Activated naive CD4-positive, alpha-beta T cell treated with anti-CD3 and anti-CD28 coated beads, Interleukin-2, amount 50 U/mL, for 24 hours (primary cell): Measurements from ENCODE around the gene LDLRAD3.

Experiments used
- H3K27ac Mint-ChIP-seq: one replicate; pipeline ENCODE4 v1.8.0; 2021; ENCODE audit warnings: mild to moderate bottlenecking, mixed read lengths
- H3K27me3 Mint-ChIP-seq: one replicate; pipeline ENCODE4 v1.8.0; 2021; ENCODE audit warnings: mixed read lengths
- H3K36me3 Mint-ChIP-seq: one replicate; pipeline ENCODE4 v1.8.0; 2021; ENCODE audit warnings: mixed read lengths
- H3K4me1 Mint-ChIP-seq: one replicate; pipeline ENCODE4 v1.8.0; 2021; ENCODE audit warnings: mixed read lengths
- H3K4me3 Mint-ChIP-seq: one replicate; pipeline ENCODE4 v1.8.0; 2021; ENCODE audit warnings: mild to moderate bottlenecking, mixed read lengths
- H3K9me3 Mint-ChIP-seq: one replicate; pipeline ENCODE4 v1.8.0; 2021; ENCODE audit warnings: mixed read lengths

LDLRAD3 gene

GRCh38 chr11:35916270-35916669 is 27.6 kb upstream of the LDLRAD3 start:
- no peaks in the 10 kb centered on the region for H3K4me1 Mint-ChIP-seq
- no peak overlapping the region for H3K4me3 Mint-ChIP-seq
- H3K27ac Mint-ChIP-seq = no peak overlapping the region
- H3K36me3 Mint-ChIP-seq = no peaks in the 10 kb centered on the region
- H3K27me3 Mint-ChIP-seq = peaks cover 5% of the 10 kb centered on the region
- H3K9me3 Mint-ChIP-seq = no peaks in the 10 kb centered on the region

DNA sequence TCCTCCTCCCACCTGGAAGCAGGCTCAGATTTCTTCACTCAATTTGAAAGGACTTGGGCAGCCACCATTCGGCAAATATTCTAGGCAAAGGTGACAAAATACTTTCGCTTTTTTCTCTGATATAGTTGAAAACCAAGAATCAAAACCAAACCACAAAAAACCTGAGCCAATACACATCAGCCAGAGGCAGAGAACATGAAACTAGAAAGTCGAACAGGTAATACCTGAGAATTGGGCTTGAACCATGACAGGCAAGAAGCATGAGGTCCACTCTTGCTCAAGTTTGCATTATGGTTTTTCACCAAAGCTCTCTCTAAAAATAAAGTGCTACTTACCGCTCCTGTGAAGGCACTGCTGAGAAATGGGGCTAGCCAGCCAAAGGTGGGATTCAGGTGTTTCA is 26.2 kb upstream of the LDLRAD3 start:
- Mint-ChIP-seq H3K27me3 (peaks cover 5% of the 10 kb centered on the region), H3K36me3 (no peaks in the 10 kb centered on the region), H3K4me1 (no peaks in the 10 kb centered on the region), H3K9me3 (no peaks in the 10 kb centered on the region), H3K4me3 (no peak overlapping the region), H3K27ac (no peak overlapping the region)

- Mint-ChIP-seq H3K27me3 (peaks cover 7% of the 10 kb centered on the region), H3K4me3 (no peak overlapping the region), H3K9me3 (no peaks in the 10 kb centered on the region), H3K27ac (no peak overlapping the region), H3K36me3 (no peaks in the 10 kb centered on the region), H3K4me1 (no peaks in the 10 kb centered on the region)
These were observed 25.1 kb upstream of the LDLRAD3 start for GRCh38 chr11:35918716-35919115.

DNA sequence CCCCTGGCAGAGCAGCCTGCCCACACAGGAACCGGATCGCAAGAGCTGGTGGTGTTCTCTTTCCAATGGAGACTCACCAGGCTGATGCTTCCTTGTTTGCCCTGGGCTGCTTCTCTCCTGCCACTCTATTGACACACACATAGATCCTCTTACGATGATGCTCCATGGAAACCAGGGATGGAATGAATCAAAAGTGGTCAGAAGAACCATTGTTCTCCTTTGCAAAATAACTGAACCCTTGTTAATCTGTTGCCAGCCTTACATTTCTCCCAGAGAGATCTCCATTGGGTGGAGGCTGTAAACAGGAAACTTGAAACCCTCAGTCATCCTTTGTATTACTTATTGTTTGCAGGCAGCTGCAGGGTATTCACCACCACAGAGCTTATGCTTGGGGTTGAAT is 24.6 kb upstream of the LDLRAD3 start:
- Mint-ChIP-seq H3K27ac (no peak overlapping the region), H3K4me3 (no peak overlapping the region), H3K27me3 (peaks cover 7% of the 10 kb centered on the region), H3K9me3 (no peaks in the 10 kb centered on the region), H3K36me3 (no peaks in the 10 kb centered on the region), H3K4me1 (no peaks in the 10 kb centered on the region)

- no peaks in the 10 kb centered on the region for H3K36me3 Mint-ChIP-seq
- H3K4me1 Mint-ChIP-seq = no peaks in the 10 kb centered on the region
- H3K9me3 Mint-ChIP-seq = no peaks in the 10 kb centered on the region
- H3K27ac Mint-ChIP-seq = no peak overlapping the region
- H3K4me3 Mint-ChIP-seq = no peak overlapping the region
- peaks cover 6% of the 10 kb centered on the region for H3K27me3 Mint-ChIP-seq
These were observed 20.4 kb upstream of the LDLRAD3 start for GRCh38 chr11:35923452-35923851.

- no peaks in the 10 kb centered on the region for H3K36me3 Mint-ChIP-seq
- H3K4me3 Mint-ChIP-seq = no peak overlapping the region
- H3K27ac Mint-ChIP-seq = no peak overlapping the region
- no peaks in the 10 kb centered on the region for H3K4me1 Mint-ChIP-seq
- no peaks in the 10 kb centered on the region for H3K9me3 Mint-ChIP-seq
- H3K27me3 Mint-ChIP-seq = peaks cover 5% of the 10 kb centered on the region
These were observed 19.1 kb upstream of the LDLRAD3 start for GRCh38 chr11:35924811-35925210.

DNA sequence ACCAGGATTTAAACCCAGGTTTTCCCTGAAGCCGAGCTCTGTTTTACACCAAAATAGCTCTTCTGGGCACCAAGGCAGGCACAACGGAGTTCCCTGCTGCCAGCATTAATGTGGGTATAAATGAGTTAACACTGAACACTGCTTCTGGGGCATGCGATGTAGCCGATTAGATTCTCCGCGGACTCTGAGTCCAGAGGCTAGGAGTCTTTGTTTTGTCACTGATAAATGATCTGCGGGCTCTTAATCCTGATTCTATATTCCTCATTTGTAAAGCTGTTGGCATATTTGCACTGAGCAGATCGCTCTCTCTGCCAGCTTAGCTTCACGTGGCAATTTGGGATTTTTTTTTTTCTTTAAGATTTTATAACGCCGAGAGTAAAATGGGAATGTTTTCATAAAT is 16.8 kb upstream of the LDLRAD3 start:
- Mint-ChIP-seq H3K4me1 (no peaks in the 10 kb centered on the region), H3K27ac (no peak overlapping the region), H3K4me3 (no peak overlapping the region), H3K9me3 (no peaks in the 10 kb centered on the region), H3K36me3 (no peaks in the 10 kb centered on the region), H3K27me3 (peaks cover 7% of the 10 kb centered on the region)

GRCh38 chr11:35927682-35928081 is 16.2 kb upstream of the LDLRAD3 start:
- H3K9me3 Mint-ChIP-seq = no peaks in the 10 kb centered on the region
- no peak overlapping the region for H3K4me3 Mint-ChIP-seq
- H3K27me3 Mint-ChIP-seq = peaks cover 7% of the 10 kb centered on the region
- H3K27ac Mint-ChIP-seq = no peak overlapping the region
- H3K36me3 Mint-ChIP-seq = no peaks in the 10 kb centered on the region
- no peaks in the 10 kb centered on the region for H3K4me1 Mint-ChIP-seq

DNA sequence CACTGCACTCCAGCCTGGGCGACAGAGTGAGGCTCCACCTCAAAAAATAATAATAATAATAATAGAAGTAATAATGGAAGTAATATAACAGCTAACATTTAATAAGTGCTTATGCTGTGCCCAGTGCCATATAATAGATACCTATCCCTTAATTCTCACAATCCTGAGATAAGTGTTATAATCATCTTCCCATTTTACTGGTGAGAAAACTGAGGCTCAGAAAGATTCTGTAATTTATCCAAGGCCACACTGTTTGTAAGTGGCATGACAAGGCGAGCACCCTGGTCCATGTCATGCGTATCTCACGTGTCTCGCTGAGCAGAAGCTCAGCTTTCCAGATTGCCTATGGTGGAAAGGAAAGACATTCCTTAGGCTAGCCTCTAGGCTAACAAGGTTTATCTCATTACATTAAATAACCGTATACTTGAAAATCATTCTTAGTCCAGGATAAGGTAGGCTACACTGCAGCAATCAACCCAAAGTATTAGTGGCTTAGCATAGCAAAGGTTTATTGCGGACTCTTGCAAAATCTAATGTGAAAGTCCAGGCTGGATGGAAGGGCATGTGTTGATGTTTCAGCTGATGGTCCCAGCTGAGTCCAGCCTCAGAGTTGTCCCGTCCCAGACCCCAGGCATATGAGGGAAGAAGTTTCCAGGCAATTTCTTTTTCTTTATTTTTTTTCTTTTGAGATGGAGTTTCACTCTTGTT is 15.0 kb upstream of the LDLRAD3 start:
- H3K36me3 Mint-ChIP-seq = no peaks in the 10 kb centered on the region

DNA sequence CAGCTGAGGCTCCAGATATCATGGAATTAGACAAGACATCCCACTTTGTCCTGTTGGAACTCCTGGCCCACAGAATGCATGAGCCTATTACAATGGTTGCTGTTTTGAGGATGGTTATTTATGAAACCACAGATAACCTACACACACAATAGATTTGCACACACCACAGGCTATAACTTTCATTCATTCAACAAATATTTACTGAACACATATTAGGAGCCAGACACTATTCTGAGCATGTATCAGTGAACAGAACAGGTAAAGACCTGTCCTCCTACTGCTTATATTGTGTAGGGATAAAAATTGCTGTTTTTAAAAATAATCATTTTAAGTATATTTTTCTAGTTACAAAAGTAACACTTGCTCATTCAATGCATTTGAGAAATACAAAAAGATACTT is 13.4 kb upstream of the LDLRAD3 start:
- Mint-ChIP-seq H3K9me3 (no peaks in the 10 kb centered on the region), H3K27me3 (peaks cover 7% of the 10 kb centered on the region), H3K4me1 (no peaks in the 10 kb centered on the region), H3K4me3 (no peak overlapping the region), H3K36me3 (no peaks in the 10 kb centered on the region), H3K27ac (no peak overlapping the region)

More for the DNA sequence above, 15.0 kb upstream of the LDLRAD3 start:
- Mint-ChIP-seq H3K4me3 (no peak overlapping the region), H3K27me3 (peaks cover 5% of the 10 kb centered on the region), H3K4me1 (no peaks in the 10 kb centered on the region), H3K27ac (no peak overlapping the region), H3K9me3 (no peaks in the 10 kb centered on the region)

DNA sequence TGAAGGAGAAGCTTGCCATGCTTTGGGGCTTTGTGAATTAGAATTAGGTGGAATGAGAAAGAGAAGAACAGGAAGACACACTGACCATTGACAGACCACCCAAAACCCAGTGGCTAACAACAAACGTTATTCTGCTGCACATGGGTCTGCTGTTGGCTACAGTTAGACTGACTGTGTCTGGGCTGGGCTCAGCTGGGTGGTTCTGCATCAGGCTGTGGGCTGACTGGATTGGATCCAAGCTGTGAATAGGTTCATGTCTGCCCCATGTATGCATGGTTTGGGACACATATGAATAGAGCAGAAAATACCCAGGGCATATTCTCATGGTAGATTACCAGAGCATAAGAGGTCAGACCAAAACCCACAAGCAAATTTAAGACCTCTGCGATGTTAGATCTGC is 11.7 kb upstream of the LDLRAD3 start:
- no peak overlapping the region for H3K27ac Mint-ChIP-seq
- no peaks in the 10 kb centered on the region for H3K4me1 Mint-ChIP-seq
- H3K36me3 Mint-ChIP-seq = no peaks in the 10 kb centered on the region
- H3K27me3 Mint-ChIP-seq = peaks cover 5% of the 10 kb centered on the region
- no peaks in the 10 kb centered on the region for H3K9me3 Mint-ChIP-seq
- no peak overlapping the region for H3K4me3 Mint-ChIP-seq

- Mint-ChIP-seq H3K27me3 (peaks cover 6% of the 10 kb centered on the region), H3K4me3 (no peak overlapping the region), H3K9me3 (no peaks in the 10 kb centered on the region), H3K4me1 (no peaks in the 10 kb centered on the region), H3K27ac (no peak overlapping the region), H3K36me3 (no peaks in the 10 kb centered on the region)
These were observed 11.1 kb upstream of the LDLRAD3 start for GRCh38 chr11:35932681-35933319.

- H3K4me3 Mint-ChIP-seq = no peak overlapping the region
- no peaks in the 10 kb centered on the region for H3K36me3 Mint-ChIP-seq
- H3K9me3 Mint-ChIP-seq = no peaks in the 10 kb centered on the region
- H3K27me3 Mint-ChIP-seq = peaks cover 7% of the 10 kb centered on the region
- no peaks in the 10 kb centered on the region for H3K4me1 Mint-ChIP-seq
- no peak overlapping the region for H3K27ac Mint-ChIP-seq
These were observed 10.5 kb upstream of the LDLRAD3 start for GRCh38 chr11:35933320-35933871.

DNA sequence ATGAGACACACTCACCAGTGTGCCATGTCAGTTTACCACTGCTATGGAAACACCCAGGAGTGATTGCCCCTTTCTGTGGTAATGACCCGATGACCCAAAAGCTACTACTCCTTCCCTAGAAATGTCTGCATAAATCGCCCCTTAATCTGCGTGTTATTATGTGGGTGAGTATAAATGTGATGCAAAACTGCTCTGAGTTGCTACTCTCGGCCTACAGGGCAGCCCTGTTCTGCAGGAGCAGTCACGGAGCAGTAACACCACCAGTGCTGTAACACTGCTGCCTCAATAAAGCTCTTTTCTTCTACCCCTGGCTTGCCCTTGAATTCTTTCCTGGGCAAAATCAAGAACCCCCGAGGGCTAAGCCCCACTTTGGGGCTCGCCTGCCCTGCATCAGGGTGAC is 9.6 kb upstream of the LDLRAD3 start:
- Mint-ChIP-seq H3K27me3 (peaks cover 8% of the 10 kb centered on the region), H3K4me1 (no peaks in the 10 kb centered on the region), H3K27ac (no peak overlapping the region), H3K9me3 (no peaks in the 10 kb centered on the region), H3K36me3 (no peaks in the 10 kb centered on the region), H3K4me3 (no peak overlapping the region)

DNA sequence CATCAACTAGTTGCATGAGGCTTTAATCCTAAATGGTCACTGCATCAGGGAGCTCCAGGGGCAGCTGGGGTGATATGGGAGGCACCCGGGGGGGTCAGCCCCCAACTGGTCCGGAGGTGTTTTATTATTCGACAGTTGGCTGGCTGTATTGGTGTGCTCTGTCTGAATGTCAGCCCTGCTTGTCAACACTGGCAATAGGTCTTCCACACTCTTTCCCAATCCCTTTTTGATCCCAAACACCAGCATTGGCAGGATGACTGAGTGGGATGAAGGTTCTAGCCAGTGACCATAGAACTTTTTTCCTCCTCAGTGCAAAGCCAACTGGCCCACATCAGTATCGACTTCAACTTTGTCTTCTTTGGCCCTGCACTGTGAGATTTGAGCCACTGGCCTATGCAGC is 8.9 kb upstream of the LDLRAD3 start:
- Mint-ChIP-seq H3K27ac (no peak overlapping the region), H3K36me3 (no peaks in the 10 kb centered on the region), H3K4me1 (no peaks in the 10 kb centered on the region), H3K4me3 (no peak overlapping the region), H3K9me3 (no peaks in the 10 kb centered on the region), H3K27me3 (peaks cover 11% of the 10 kb centered on the region)

DNA sequence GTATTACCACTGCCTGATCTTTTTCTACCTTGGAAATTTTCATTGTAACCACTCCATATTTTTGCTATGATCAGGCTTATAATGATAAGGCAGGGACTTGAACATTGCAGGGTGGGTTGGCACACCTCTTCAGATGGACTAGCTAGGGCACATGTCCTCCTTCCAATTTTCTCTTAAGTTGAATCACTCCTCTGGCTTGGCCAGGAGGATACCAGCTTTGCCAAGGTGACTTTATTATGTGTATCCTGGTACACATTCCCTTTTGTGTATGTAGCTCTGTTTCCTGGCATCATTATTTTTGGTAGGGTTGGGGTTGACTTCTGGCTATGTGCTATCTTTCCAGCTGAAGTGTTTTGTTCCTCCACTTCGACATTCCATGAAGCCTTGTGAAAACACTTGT is 8.5 kb upstream of the LDLRAD3 start:
- H3K9me3 Mint-ChIP-seq = no peaks in the 10 kb centered on the region
- no peak overlapping the region for H3K27ac Mint-ChIP-seq
- H3K4me3 Mint-ChIP-seq = no peak overlapping the region
- H3K36me3 Mint-ChIP-seq = no peaks in the 10 kb centered on the region
- H3K4me1 Mint-ChIP-seq = no peaks in the 10 kb centered on the region
- H3K27me3 Mint-ChIP-seq = peaks cover 11% of the 10 kb centered on the region
